AG10803 (cell line): ENCODE results near the gene LIN37.
"Not testable (repeated sequence)": the region's sequence is repeated elsewhere in the genome, so short reads cannot be mapped to it uniquely, and the experiment has no call there.

Source experiments
- DNase-seq: peaks from one replicate; pipeline ENCODE4 v3.0.0; 2010; ENCODE audit warnings: low read depth
- H3K4me3 ChIP-seq: 2 replicates; pipeline ENCODE4 v1.5.1; 2011; ENCODE audit warnings: mild to moderate bottlenecking, low read length, control low read depth
- TF ChIP-seq, protein P1 (sequence below): conservative IDR thresholded peaks from 2 replicates; pipeline ENCODE4 v1.5.1; 2011; ENCODE audit warnings: mild to moderate bottlenecking, low read length, control low read depth, inconsistent platforms

LIN37 gene

DNA sequence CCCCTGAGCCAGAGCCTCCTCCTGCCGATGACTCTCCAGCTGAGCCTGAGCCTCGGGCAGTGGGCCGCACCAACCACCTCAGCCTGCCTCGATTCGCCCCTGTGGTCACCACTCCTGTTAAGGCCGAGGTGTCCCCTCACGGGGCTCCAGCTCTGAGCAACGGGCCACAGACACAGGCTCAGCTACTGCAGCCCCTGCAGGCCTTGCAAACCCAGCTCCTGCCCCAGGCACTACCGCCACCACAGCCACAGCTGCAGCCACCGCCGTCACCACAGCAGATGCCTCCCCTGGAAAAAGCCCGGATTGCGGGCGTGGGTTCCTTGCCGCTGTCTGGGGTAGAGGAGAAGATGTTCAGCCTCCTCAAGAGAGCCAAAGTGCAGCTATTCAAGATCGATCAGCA, 27.0 kb upstream of the LIN37 start:
- TF ChIP-seq, protein P1, sequence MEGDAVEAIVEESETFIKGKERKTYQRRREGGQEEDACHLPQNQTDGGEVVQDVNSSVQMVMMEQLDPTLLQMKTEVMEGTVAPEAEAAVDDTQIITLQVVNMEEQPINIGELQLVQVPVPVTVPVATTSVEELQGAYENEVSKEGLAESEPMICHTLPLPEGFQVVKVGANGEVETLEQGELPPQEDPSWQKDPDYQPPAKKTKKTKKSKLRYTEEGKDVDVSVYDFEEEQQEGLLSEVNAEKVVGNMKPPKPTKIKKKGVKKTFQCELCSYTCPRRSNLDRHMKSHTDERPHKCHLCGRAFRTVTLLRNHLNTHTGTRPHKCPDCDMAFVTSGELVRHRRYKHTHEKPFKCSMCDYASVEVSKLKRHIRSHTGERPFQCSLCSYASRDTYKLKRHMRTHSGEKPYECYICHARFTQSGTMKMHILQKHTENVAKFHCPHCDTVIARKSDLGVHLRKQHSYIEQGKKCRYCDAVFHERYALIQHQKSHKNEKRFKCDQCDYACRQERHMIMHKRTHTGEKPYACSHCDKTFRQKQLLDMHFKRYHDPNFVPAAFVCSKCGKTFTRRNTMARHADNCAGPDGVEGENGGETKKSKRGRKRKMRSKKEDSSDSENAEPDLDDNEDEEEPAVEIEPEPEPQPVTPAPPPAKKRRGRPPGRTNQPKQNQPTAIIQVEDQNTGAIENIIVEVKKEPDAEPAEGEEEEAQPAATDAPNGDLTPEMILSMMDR = no peak
- no peak for DNase-seq
- H3K4me3 ChIP-seq = no peak overlapping the region

GRCh38 chr19:35722461-35722860, 25.9 kb upstream of the LIN37 start:
- H3K4me3 ChIP-seq = no peak overlapping the region
- no peak for DNase-seq
- TF ChIP-seq, protein P1 = no peak

- H3K4me3 ChIP-seq = no peak overlapping the region
- DNase-seq = no peak
- TF ChIP-seq, protein P1 = no peak
These were observed 25.5 kb upstream of the LIN37 start for GRCh38 chr19:35722897-35723296.

DNA sequence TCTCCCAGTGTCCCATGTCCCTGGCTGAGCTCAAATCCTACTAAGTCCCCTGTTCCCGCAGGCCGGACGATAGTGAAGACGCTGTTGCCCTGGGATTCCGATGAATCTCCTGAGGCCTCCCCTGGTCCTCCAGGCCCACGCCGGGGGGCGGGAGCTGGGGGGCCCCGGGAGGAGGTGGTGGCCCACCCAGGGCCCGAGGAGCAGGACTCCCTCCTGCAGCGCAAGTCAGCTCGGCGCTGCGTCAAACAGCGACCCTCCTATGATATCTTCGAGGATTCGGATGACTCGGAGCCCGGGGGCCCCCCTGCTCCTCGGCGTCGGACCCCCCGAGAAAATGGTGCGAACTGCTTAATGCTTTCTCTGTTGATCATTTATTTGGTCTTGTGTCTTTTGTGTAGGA, 24.7 kb upstream of the LIN37 start:
- TF ChIP-seq, protein P1 = no peak
- no peak for DNase-seq

DNA sequence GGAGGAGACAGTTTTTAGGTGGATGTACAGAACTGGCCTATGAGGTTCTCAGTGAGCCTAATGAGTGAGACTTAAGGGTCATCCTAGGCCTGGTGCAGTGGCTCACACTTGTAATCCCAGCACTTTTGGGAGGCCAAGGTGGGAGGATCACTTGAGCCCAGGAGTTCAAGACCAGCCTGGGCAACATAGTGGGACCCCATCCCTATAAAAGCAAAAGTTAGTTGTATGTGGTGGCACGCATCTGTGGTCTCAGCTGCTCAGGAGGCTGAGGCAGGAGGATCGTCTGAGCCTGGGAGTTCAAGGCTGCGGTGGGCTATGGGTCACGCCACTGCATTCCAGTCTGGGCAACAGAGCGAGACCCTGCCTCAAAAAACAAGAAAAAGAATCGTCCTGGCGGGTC, 24.2 kb upstream of the LIN37 start:
- H3K4me3 ChIP-seq, DNase-seq: not testable (repeated sequence)

More for the DNA sequence above, 24.7 kb upstream of the LIN37 start:
- H3K4me3 ChIP-seq = no peak overlapping the region

GRCh38 chr19:35724560-35724959, 23.8 kb upstream of the LIN37 start:
- no peak overlapping the region for H3K4me3 ChIP-seq
- TF ChIP-seq, protein P1 = no peak
- no peak for DNase-seq

DNA sequence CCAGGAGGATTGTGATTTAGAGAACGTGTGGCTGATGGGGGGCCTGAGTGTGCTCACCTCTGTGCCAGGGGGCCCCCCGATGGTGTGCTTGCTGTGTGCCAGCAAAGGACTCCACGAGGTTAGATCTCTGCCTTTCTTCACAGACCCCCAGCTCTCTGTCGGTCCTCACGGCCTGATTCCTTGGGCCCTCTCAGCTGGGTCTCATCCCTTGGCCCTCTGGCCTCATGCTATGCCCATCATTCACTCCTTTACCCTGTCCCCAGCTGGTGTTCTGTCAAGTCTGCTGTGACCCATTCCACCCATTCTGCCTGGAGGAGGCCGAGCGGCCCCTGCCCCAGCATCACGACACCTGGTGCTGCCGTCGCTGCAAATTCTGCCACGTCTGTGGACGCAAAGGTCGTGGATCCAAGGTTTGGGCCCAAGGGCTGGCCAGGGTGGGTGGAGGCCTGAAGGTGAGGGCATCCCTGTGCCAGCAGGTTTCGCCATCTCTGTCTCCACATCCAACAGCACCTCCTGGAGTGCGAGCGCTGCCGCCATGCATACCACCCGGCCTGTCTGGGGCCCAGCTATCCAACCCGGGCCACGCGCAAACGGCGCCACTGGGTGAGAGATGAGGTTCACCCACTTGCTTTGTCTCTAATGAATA, 23.0 kb upstream of the LIN37 start:
- no peak overlapping the region for H3K4me3 ChIP-seq
- DNase-seq = no peak
- TF ChIP-seq, protein P1 = no peak
